CD14-positive monocyte (primary cell): ENCODE data around the gene MYO1A. TPM values are rescaled to one million over a fixed set of nuclear protein-coding genes. Genes with fewer than 3 reads are reported as not detected.
"Not testable (repeated sequence)": the region's sequence is repeated elsewhere in the genome, so short reads cannot be mapped to it uniquely, and the experiment has no call there.

Source experiments
- DNase-seq, 3 donors: peaks; one replicate each; pipeline ENCODE4 v3.0.0-alpha.2; 2011 to 2022
- H2AFZ ChIP-seq: 2 replicates; pipeline ENCODE4 v1.6.0; 2012; ENCODE audit warnings: mild to moderate bottlenecking, low read depth, low read length, inconsistent platforms; ENCODE audit not compliant: insufficient read depth, poor library complexity, severe bottlenecking
- H3K27ac ChIP-seq, 2 donors: 1 replicate in 1 of 2; 2 replicates in 1 of 2; pipeline ENCODE4 v1.5.1; 2012 to 2013; ENCODE audit warnings: low read length in 2 of 2, control low read depth in 1 of 2, inconsistent platforms in 1 of 2, low read depth in 1 of 2, mild to moderate bottlenecking in 1 of 2
- H3K27me3 ChIP-seq, 2 donors: one replicate each; pipeline versions ENCODE4 v1.6.0 to v1.6.1; 2011 to 2013; ENCODE audit warnings: low read length in 2 of 2; ENCODE audit not compliant: control insufficient read depth in 2 of 2, insufficient read depth in 2 of 2
- H3K36me3 ChIP-seq, 2 donors: replicated peaks in 1 of 2; 1 replicate in 1 of 2; 2 replicates in 1 of 2; pipeline versions ENCODE4 v1.5.1 to v1.6.1; 2012 to 2013; ENCODE audit warnings: low read length in 2 of 2, control low read depth in 1 of 2, inconsistent platforms in 1 of 2, mild to moderate bottlenecking in 1 of 2; ENCODE audit not compliant: insufficient read depth in 2 of 2, control insufficient read depth in 1 of 2
- H3K4me1 ChIP-seq, 2 donors: 1 replicate in 1 of 2; 2 replicates in 1 of 2; pipeline versions ENCODE4 v1.5.1 to v1.6.1; 2012 to 2013; ENCODE audit warnings: low read length in 2 of 2, control low read depth in 1 of 2, inconsistent platforms in 1 of 2, mild to moderate bottlenecking in 1 of 2, moderate library complexity in 1 of 2; ENCODE audit not compliant: insufficient read depth in 2 of 2, control insufficient read depth in 1 of 2
- H3K4me2 ChIP-seq: replicated peaks from 2 replicates; pipeline ENCODE3; 2012; ENCODE audit warnings: low read length, moderate library complexity, mild to moderate bottlenecking; ENCODE audit not compliant: poor library complexity, severe bottlenecking; ENCODE audit errors: extremely low read depth
- H3K4me3 ChIP-seq, 3 experiments: fragments of 200-600 bp in 1 of 3; sonication (generic) in 1 of 3; replicated peaks in 1 of 3; 1 replicate in 2 of 3; 2 replicates in 1 of 3; pipeline ENCODE4 v1.5.1; 2011 to 2013; ENCODE audit warnings: low read length in 3 of 3, mild to moderate bottlenecking in 3 of 3, control low read depth in 2 of 3, low read depth in 2 of 3, inconsistent platforms in 1 of 3, moderate library complexity in 1 of 3
- H3K79me2 ChIP-seq: 2 replicates; pipeline ENCODE4 v1.6.0; 2012; ENCODE audit warnings: mild to moderate bottlenecking, control low read depth, inconsistent platforms, low read length, moderate library complexity; ENCODE audit not compliant: insufficient read depth
- H3K9ac ChIP-seq: 2 replicates; pipeline ENCODE4 v1.6.0; 2017; ENCODE audit warnings: low read length, mild to moderate bottlenecking; ENCODE audit not compliant: insufficient read depth, poor library complexity, severe bottlenecking
- H3K9me3 ChIP-seq, 2 donors: replicated peaks in 1 of 2; 1 replicate in 1 of 2; 2 replicates in 1 of 2; pipeline versions ENCODE4 v1.5.1 to v1.6.1; 2012 to 2013; ENCODE audit warnings: low read length in 2 of 2, control low read depth in 1 of 2; ENCODE audit not compliant: control insufficient read depth in 1 of 2, insufficient read depth in 1 of 2
- H4K20me1 ChIP-seq: 2 replicates; pipeline ENCODE4 v1.6.0; 2012; ENCODE audit warnings: mild to moderate bottlenecking, low read length, control low read depth, moderate library complexity; ENCODE audit not compliant: insufficient read depth
- H3K27ac Mint-ChIP-seq, 7 donors: one replicate each; pipeline ENCODE4 v1.8.0; 2020; ENCODE audit warnings: mild to moderate bottlenecking in 7 of 7, mixed read lengths in 7 of 7, moderate library complexity in 6 of 7, inconsistent platforms in 2 of 7
- H3K27me3 Mint-ChIP-seq, 3 donors: one replicate each; pipeline ENCODE4 v1.8.0; 2021 to 2022; ENCODE audit warnings: low read depth in 3 of 3, mild to moderate bottlenecking in 3 of 3, mixed read lengths in 3 of 3, moderate library complexity in 3 of 3, inconsistent platforms in 1 of 3
- H3K36me3 Mint-ChIP-seq, 2 donors: one replicate each; pipeline ENCODE4 v1.8.0; 2020; ENCODE audit warnings: mixed read lengths in 2 of 2, inconsistent platforms in 1 of 2, mild to moderate bottlenecking in 1 of 2
- H3K4me1 Mint-ChIP-seq: one replicate; pipeline ENCODE4 v1.8.0; 2020; ENCODE audit warnings: mild to moderate bottlenecking, mixed read lengths
- H3K4me3 Mint-ChIP-seq, 2 donors: one replicate each; pipeline ENCODE4 v1.8.0; 2020; ENCODE audit warnings: mild to moderate bottlenecking in 2 of 2, mixed read lengths in 2 of 2, moderate library complexity in 1 of 2
- H3K9me3 Mint-ChIP-seq, 7 donors: one replicate each; pipeline ENCODE4 v1.8.0; 2020 to 2022; ENCODE audit warnings: mixed read lengths in 7 of 7, mild to moderate bottlenecking in 6 of 7, moderate library complexity in 6 of 7, inconsistent platforms in 2 of 7
- WGBS: methylation state at CpG from one replicate; pipeline ENCODE4 v1.1.5; 2013; ENCODE audit warnings: missing lambda C conversion rate; ENCODE audit not compliant: insufficient coverage; 5-methylcytosine and 5-hydroxymethylcytosine counted together
- intact Hi-C, 2 donors: fragments of 100-400 bp; cut with micrococcal nuclease; formaldehyde crosslinking; loops; one replicate each; pipeline versions ENCODE4 v1.15.0 to v1.15.1; 2023
- polyA plus RNA-seq, 3 donors: library from polyadenylated mRNA; depleted of rRNA in 1 of 3; unstranded in 2 of 3; stranded (reverse) in 1 of 3; fragments of 300-500 nt in 2 of 3; fragments of >200 nt in 1 of 3; fragmentation: Illumina TruSeq in 2 of 3; gene quantifications; 1 replicate in 2 of 3; 2 replicates in 1 of 3; pipeline ENCODE4 v1.2.3, GENCODE V29; 2012 to 2021
- TF ChIP-seq, protein P1 (sequence below): fragments of 200-600 bp; IDR thresholded peaks from one replicate; pipeline ENCODE4 v1.8.0; 2022; ENCODE audit warnings: antibody characterized with exemption, mild to moderate bottlenecking

Gene MYO1A
- polyA plus RNA-seq, 3 donors: 0.22 to 1.7 (median 1.3) TPM

DNA sequence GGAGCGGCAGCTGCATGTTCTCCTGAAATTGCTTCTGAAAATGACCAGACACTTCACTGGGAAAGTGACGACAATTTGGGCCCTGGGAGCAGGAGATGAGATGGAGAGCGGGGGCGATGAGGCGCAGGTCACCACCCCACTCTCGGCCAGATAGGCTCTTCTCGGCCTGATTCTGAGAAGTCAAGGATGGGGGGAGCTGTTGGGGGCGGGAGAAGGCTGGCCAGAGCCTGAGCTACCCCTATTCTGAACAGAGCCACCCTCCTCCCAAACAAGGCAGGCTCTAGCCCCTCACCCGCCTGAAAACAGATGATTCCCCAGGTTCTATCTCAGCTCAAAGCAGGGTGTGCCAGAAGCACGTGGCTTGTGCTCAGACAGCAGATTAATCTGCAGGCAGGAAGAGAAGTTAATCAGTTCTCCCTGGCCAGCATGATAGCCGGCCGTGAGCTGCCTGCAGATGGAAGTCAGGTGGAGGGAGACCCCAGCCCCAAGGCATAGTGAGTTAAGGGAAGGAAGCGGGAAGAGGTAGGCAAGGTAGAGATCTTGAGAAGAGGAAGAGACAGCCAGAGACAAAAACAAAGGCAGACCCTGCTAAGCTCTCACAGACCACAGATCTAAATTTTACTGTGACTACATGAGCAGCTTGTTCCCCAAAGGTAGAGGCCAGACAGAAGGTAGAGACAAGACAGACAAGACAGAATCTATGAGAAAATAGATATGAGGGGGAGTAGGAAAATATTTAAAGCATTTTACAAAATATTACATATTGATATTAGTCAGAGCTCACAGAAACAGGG lies 22.7 kb downstream of the MYO1A start:
- H3K4me2 ChIP-seq: no peak overlapping the region
- peaks cover 11% of the 10 kb centered on the region in 2 donors for H3K4me1 ChIP-seq
- no peak overlapping the region for H3K27ac ChIP-seq
- TF ChIP-seq, protein P1, sequence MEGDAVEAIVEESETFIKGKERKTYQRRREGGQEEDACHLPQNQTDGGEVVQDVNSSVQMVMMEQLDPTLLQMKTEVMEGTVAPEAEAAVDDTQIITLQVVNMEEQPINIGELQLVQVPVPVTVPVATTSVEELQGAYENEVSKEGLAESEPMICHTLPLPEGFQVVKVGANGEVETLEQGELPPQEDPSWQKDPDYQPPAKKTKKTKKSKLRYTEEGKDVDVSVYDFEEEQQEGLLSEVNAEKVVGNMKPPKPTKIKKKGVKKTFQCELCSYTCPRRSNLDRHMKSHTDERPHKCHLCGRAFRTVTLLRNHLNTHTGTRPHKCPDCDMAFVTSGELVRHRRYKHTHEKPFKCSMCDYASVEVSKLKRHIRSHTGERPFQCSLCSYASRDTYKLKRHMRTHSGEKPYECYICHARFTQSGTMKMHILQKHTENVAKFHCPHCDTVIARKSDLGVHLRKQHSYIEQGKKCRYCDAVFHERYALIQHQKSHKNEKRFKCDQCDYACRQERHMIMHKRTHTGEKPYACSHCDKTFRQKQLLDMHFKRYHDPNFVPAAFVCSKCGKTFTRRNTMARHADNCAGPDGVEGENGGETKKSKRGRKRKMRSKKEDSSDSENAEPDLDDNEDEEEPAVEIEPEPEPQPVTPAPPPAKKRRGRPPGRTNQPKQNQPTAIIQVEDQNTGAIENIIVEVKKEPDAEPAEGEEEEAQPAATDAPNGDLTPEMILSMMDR: no peak
- no peaks in the 10 kb centered on the region for H3K36me3 ChIP-seq
- no peaks in the 10 kb centered on the region for H3K36me3 Mint-ChIP-seq
- H3K9me3 ChIP-seq: no peaks in the 10 kb centered on the region
- 62% methylated on average over 10 of the region's 13 CpGs for WGBS
- H3K27ac Mint-ChIP-seq: no peak overlapping the region
- H3K27me3 ChIP-seq: no peaks in the 10 kb centered on the region
- peak overlapping the region in 1 of 2 donors; percentile 36 for H3K4me3 Mint-ChIP-seq
- no peaks in the 10 kb centered on the region for H3K79me2 ChIP-seq
- intact Hi-C loops: no loop called here
- no peak overlapping the region for H2AFZ ChIP-seq
- H4K20me1 ChIP-seq: no peaks in the 10 kb centered on the region
- H3K9ac ChIP-seq: no peak overlapping the region
- no peak overlapping the region for H3K4me3 ChIP-seq
- DNase-seq: no peak
- no peaks in the 10 kb centered on the region for H3K9me3 Mint-ChIP-seq
- peaks cover 12% of the 10 kb centered on the region for H3K4me1 Mint-ChIP-seq
- peaks cover 2 to 3% (median 3%) of the 10 kb centered on the region in 3 donors for H3K27me3 Mint-ChIP-seq

DNA sequence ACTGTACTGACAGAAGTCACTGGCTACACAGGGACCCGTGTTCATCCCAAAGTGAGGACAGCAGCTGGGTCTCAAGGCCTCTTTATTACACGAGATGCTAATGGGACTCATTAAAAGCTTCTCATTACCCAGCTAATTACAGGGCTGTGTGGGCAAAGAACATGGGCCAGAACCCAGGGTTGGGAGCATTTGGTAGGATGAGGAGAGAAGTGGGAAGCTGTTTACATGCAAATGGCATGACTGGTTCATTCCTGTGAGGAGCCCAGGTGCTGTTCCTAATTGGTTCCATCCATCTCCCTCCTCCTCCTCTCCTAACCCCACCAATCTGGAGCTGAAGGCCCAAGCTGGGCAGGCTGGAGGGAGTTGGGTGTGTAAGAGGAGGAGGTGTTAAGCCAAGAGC lies 24.7 kb downstream of the MYO1A start:
- Histone ChIP-seq H3K4me3 (no peak overlapping the region), H3K9me3 (no peaks in the 10 kb centered on the region), H3K4me2 (no peak overlapping the region), H3K27me3 (no peaks in the 10 kb centered on the region), H3K4me1 (peaks cover 5 to 7% of the 10 kb centered on the region in 2 donors), H3K27ac (no peak overlapping the region), H2AFZ (no peak overlapping the region), H4K20me1 (no peaks in the 10 kb centered on the region), H3K9ac (no peak overlapping the region), H3K36me3 (no peaks in the 10 kb centered on the region), H3K79me2 (no peaks in the 10 kb centered on the region)
- no peak overlapping the region for H3K4me3 Mint-ChIP-seq
- TF ChIP-seq, protein P1: no peak
- intact Hi-C loops: no loop called here
- H3K27me3 Mint-ChIP-seq: peaks cover 2 to 3% (median 3%) of the 10 kb centered on the region in 3 donors
- peaks cover 8% of the 10 kb centered on the region for H3K4me1 Mint-ChIP-seq
- H3K27ac Mint-ChIP-seq: no peak overlapping the region
- H3K36me3 Mint-ChIP-seq: no peaks in the 10 kb centered on the region
- no CpG with 5 or more reads among the region's 2 CpGs for WGBS
- no peak for DNase-seq
- no peaks in the 10 kb centered on the region for H3K9me3 Mint-ChIP-seq

DNA sequence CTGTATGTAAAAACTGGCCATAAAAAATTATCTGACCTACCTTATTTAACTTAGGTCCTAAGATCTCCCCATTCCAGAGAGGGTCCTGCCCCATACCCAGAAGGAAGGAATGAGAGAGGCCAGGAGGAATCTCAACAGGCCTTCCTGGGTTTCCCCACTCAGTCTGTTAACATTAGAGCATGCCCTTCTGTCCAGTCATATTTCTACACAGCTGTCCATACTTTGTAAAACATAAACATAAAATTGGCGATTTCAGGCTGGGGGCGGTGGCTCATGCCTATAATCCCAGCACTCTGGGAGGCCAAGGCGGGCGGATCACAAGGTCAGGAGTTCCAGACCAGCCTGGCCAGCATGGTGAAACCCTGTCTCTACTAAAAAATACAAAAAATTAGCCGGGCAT lies 27.6 kb downstream of the MYO1A start:
- H3K4me3 Mint-ChIP-seq, H3K36me3 Mint-ChIP-seq, H3K36me3 ChIP-seq, H3K27me3 ChIP-seq, H3K9me3 ChIP-seq, H4K20me1 ChIP-seq, H3K9me3 Mint-ChIP-seq, H3K79me2 ChIP-seq, H3K27me3 Mint-ChIP-seq, H2AFZ ChIP-seq, H3K9ac ChIP-seq, H3K27ac ChIP-seq, H3K27ac Mint-ChIP-seq, DNase-seq, intact Hi-C loops, H3K4me3 ChIP-seq, H3K4me2 ChIP-seq: not testable (repeated sequence)
- H3K4me1 Mint-ChIP-seq: peaks cover 11% of the 10 kb centered on the region
- 94% methylated on average over 4 of the region's 5 CpGs for WGBS
- H3K4me1 ChIP-seq: peaks cover 9 to 12% of the 10 kb centered on the region in 2 donors
